ENCODE data around the gene SYNDIG1L.

GRCh38 chr14:74400919-74401503, 25.0 kb downstream of the SYNDIG1L start:
- TF ChIP-seq POLR2A (IDR thresholded peaks at IDR 0.05) (no peak), CTCF (IDR thresholded peaks at IDR 0.05) (no peak), POLR2AphosphoS5 (IDR thresholded peaks at IDR 0.05) (no peak), EP300 (IDR thresholded peaks at IDR 0.05) (no peak)

Data from stomach (tissue), 4 donors.